Caco-2 (cell line): ENCODE measurements around the gene ITGB4. TPM values are rescaled to one million over a fixed set of nuclear protein-coding genes. Genes with fewer than 3 reads are reported as not detected.
A peak's percentile ranks its signal among the peaks of the same experiment; 100 is the strongest.

ENCODE experiments used
- BruUV-seq: library from RNA; stranded (reverse); fragments of 400-500 nt; replicated peaks from 2 replicates; lab custom pipeline; 2021; lab: Mats Ljungman, UMichigan
- CTCF ChIA-PET: fragments of 300-600 bp; sonication (Branson Sonifier 250); formaldehyde crosslinking; loops from one replicate; lab custom pipeline; 2022; ENCODE audit warnings: antibody characterized with exemption; lab: Charles Lee
- POLR2A ChIA-PET: fragments of 300-600 bp; sonication (Branson Sonifier 250); formaldehyde crosslinking; loops from one replicate; lab custom pipeline; 2022; ENCODE audit warnings: antibody characterized with exemption; lab: Charles Lee
- DNase-seq, 2 experiments: peaks; one replicate each; pipeline versions ENCODE4 v3.0.0 to v3.0.0-alpha.2; 2020 to 2022
- H3K27me3 ChIP-seq: replicated peaks from 2 replicates; pipeline ENCODE4 v1.6.0; 2011; ENCODE audit warnings: low read length; ENCODE audit not compliant: control insufficient read depth, insufficient read depth
- H3K36me3 ChIP-seq: 2 replicates; pipeline ENCODE4 v1.5.1; 2011; ENCODE audit warnings: low read length; ENCODE audit not compliant: control insufficient read depth, insufficient read depth
- H3K4me1 ChIP-seq: fragments of 250-450 bp; sonication (Bioruptor Pico); 2 replicates; pipeline ENCODE4 v1.5.1; 2020; ENCODE audit warnings: mild to moderate bottlenecking
- H3K4me3 ChIP-seq: 2 replicates; pipeline ENCODE4 v1.5.1; 2011; ENCODE audit warnings: low read depth, mild to moderate bottlenecking, control low read depth, low read length
- H3K9me3 ChIP-seq: fragments of 250-450 bp; sonication (Bioruptor Pico); 2 replicates; pipeline ENCODE4 v1.5.1; 2020; ENCODE audit warnings: mild to moderate bottlenecking, moderate library complexity
- H3K27ac Mint-ChIP-seq: one replicate; pipeline ENCODE4 v1.8.0; 2022; ENCODE audit warnings: mixed read lengths; ENCODE audit not compliant: unreplicated experiment
- H3K27me3 Mint-ChIP-seq: one replicate; pipeline ENCODE4 v1.8.0; 2022; ENCODE audit warnings: mixed read lengths; ENCODE audit not compliant: insufficient read depth, unreplicated experiment
- H3K36me3 Mint-ChIP-seq: one replicate; pipeline ENCODE4 v1.8.0; 2022; ENCODE audit warnings: mild to moderate bottlenecking, mixed read lengths; ENCODE audit not compliant: insufficient read depth, unreplicated experiment
- H3K4me1 Mint-ChIP-seq: one replicate; pipeline ENCODE4 v1.8.0; 2022; ENCODE audit warnings: low read depth, mixed read lengths; ENCODE audit not compliant: unreplicated experiment
- H3K4me3 Mint-ChIP-seq: one replicate; pipeline ENCODE4 v1.8.0; 2022; ENCODE audit warnings: mild to moderate bottlenecking, moderate library complexity, mixed read lengths; ENCODE audit not compliant: unreplicated experiment
- H3K9me3 Mint-ChIP-seq: one replicate; pipeline ENCODE4 v1.8.0; 2022; ENCODE audit warnings: mixed read lengths; ENCODE audit not compliant: unreplicated experiment
- CTCF ChIP-seq, 2 experiments: fragments of 200-600 bp in 1 of 2; IDR thresholded peaks; 1 replicate in 1 of 2; 2 replicates in 1 of 2; pipeline versions ENCODE4 v1.5.1 to v1.8.0; 2011 to 2022; ENCODE audit warnings: antibody characterized with exemption in 1 of 2, control low read depth in 1 of 2, inconsistent platforms in 1 of 2, low read depth in 1 of 2, low read length in 1 of 2, mild to moderate bottlenecking in 1 of 2, moderate library complexity in 1 of 2; ENCODE audit not compliant: insufficient read depth in 1 of 2, severe bottlenecking in 1 of 2, unreplicated experiment in 1 of 2
- intact Hi-C: fragments of 100-400 bp; cut with micrococcal nuclease; formaldehyde crosslinking; loops from one replicate; pipeline ENCODE4 v1.10.0; 2022; ENCODE audit not compliant: unreplicated experiment
- total RNA-seq: library from RNA; stranded (reverse); gene quantifications from 2 replicates; pipeline ENCODE4 v1.2.3, GENCODE V29; 2022

Gene ITGB4
- total RNA-seq, 1 experiment from 2014 or later: 50.8 TPM

- CTCF ChIA-PET: interaction anchor here (0.7 kb wide), 1 partner anchor 10 kb away, joined by 4 read pairs; no protein-coding TSS in a partner anchor
- intact Hi-C loops: no loop called here
- POLR2A ChIA-PET: interaction anchor here (0.6 to 1.0 kb wide), 3 partner anchors 10 to 425 kb away, joined by 3 to 4 read pairs (median 4); partner anchors contain the start of gene RECQL5
- peaks cover 84% of the 10 kb centered on the region for H3K36me3 Mint-ChIP-seq
- no peaks in the 10 kb centered on the region for H3K9me3 Mint-ChIP-seq
- Histone ChIP-seq H3K9me3 (no peaks in the 10 kb centered on the region), H3K36me3 (peaks cover 5% of the 10 kb centered on the region), H3K27me3 (no peaks in the 10 kb centered on the region), H3K4me3 (no peak overlapping the region), H3K4me1 (no peaks in the 10 kb centered on the region)
- no peaks in the 10 kb centered on the region for H3K27me3 Mint-ChIP-seq
- H3K4me3 Mint-ChIP-seq: no peak overlapping the region
- BruUV-seq: no TSS peak
- no peak overlapping the region for H3K27ac Mint-ChIP-seq
- peaks cover 7% of the 10 kb centered on the region for H3K4me1 Mint-ChIP-seq
- DNase-seq: no peak
- no peak for TF ChIP-seq CTCF (IDR thresholded peaks at IDR 0.05; ENCODE audit: insufficient read depth in 1 of 2, low read depth in 1 of 2, low read length in 1 of 2, severe bottlenecking in 1 of 2, unreplicated experiment in 1 of 2)
Measured at GRCh38 chr17:75676461-75676860, 44.8 kb upstream of the ITGB4 start.

GRCh38 chr17:75679706-75680211 is 41.5 kb upstream of the ITGB4 start:
- Mint-ChIP-seq H3K4me1 (peaks cover 23% of the 10 kb centered on the region), H3K27me3 (no peaks in the 10 kb centered on the region), H3K36me3 (peaks cover 79% of the 10 kb centered on the region), H3K27ac (peak overlapping the region; percentile 27), H3K9me3 (no peaks in the 10 kb centered on the region), H3K4me3 (peak overlapping the region; percentile 4)
- no peak overlapping the region for H3K4me3 ChIP-seq
- peak; percentile 16 to 30 for TF ChIP-seq CTCF (IDR thresholded peaks at IDR 0.05; ENCODE audit: insufficient read depth in 1 of 2, low read depth in 1 of 2, low read length in 1 of 2, severe bottlenecking in 1 of 2, unreplicated experiment in 1 of 2)
- DNase-seq: peak; percentile 30 to 58
- BruUV-seq: no TSS peak
- H3K4me1 ChIP-seq: peaks cover 17% of the 10 kb centered on the region
- no peaks in the 10 kb centered on the region for H3K9me3 ChIP-seq
- CTCF ChIA-PET: interaction anchor here (0.9 kb wide), 1 partner anchor 68 kb away, joined by 3 read pairs; no protein-coding TSS in a partner anchor
- POLR2A ChIA-PET: interaction anchor here (0.6 kb wide), 1 partner anchor 66 kb away, joined by 3 read pairs; no protein-coding TSS in a partner anchor
- no peaks in the 10 kb centered on the region for H3K27me3 ChIP-seq
- peaks cover 5% of the 10 kb centered on the region for H3K36me3 ChIP-seq
- intact Hi-C loops: loop anchor here (1.0 kb wide), 1 partner anchor 68 kb away; no protein-coding TSS in a partner anchor

DNA sequence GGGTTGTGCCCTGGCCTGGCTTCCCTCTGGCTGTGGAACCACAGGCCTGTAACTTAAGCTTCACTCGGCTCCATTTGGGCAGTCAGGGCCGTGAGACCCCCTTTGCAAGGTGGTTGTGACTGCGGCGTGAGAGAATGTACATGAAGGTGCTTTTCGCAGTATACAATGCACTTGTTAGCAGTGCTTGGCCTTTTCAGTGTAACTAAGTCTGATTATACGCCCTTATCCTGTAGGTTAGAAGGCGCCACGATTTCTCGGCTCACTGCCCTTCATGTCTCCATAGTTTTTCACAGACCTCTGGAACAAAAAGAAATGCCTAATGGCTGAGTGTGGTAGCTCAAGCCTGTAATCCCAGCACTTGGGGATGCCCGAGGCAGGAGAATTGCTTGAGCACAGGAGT is 40.8 kb upstream of the ITGB4 start:
- no peak overlapping the region for H3K4me3 Mint-ChIP-seq
- Histone ChIP-seq H3K36me3 (peaks cover 6% of the 10 kb centered on the region), H3K4me1 (peaks cover 24% of the 10 kb centered on the region), H3K4me3 (no peak overlapping the region), H3K27me3 (no peaks in the 10 kb centered on the region), H3K9me3 (no peaks in the 10 kb centered on the region)
- H3K4me1 Mint-ChIP-seq: peaks cover 28% of the 10 kb centered on the region
- no peak for DNase-seq
- H3K36me3 Mint-ChIP-seq: peaks cover 76% of the 10 kb centered on the region
- POLR2A ChIA-PET: interaction anchor here (0.6 kb wide), 2 partner anchors 65 to 100 kb away, joined by 3 to 5 read pairs; no protein-coding TSS in a partner anchor
- peak overlapping the region; percentile 27 for H3K27ac Mint-ChIP-seq
- no peaks in the 10 kb centered on the region for H3K27me3 Mint-ChIP-seq
- intact Hi-C loops: no loop called here
- BruUV-seq: no TSS peak
- H3K9me3 Mint-ChIP-seq: no peaks in the 10 kb centered on the region
- CTCF ChIA-PET: interaction anchor here (0.9 kb wide), 1 partner anchor 67 kb away, joined by 3 read pairs; no protein-coding TSS in a partner anchor
- no peak for TF ChIP-seq CTCF (IDR thresholded peaks at IDR 0.05; ENCODE audit: insufficient read depth in 1 of 2, low read depth in 1 of 2, low read length in 1 of 2, severe bottlenecking in 1 of 2, unreplicated experiment in 1 of 2)
